K562 (cell line): Measurements from ENCODE around the gene SUMF1. TPM values are rescaled to one million over a fixed set of nuclear protein-coding genes. Genes with fewer than 3 reads are reported as not detected.

Source experiments
- ATAC-seq: fragments of 200-7000 bp; cut with Tn5 transposase; 3 replicates; pipeline ENCODE4 v1.9.1; 2020; ENCODE audit warnings: moderate library complexity
- BruUV-seq: library from RNA; stranded (reverse); fragments of 400-500 nt; replicated peaks from 2 replicates; lab custom pipeline; 2021; lab: Mats Ljungman, UMichigan
- CTCF ChIA-PET: fragments of 300-600 bp; formaldehyde crosslinking; extraction: SDS; loops from one replicate; lab custom pipeline; 2021; ENCODE audit warnings: low intra/inter-chr PET ratio; lab: Yijun Ruan, JAX
- POLR2A ChIA-PET: fragments of 300-600, 350-650 bp; sonication (Branson Sonifier 250); formaldehyde crosslinking; extraction: SDS; loops from one replicate; lab custom pipeline; 2021; ENCODE audit warnings: antibody characterized with exemption, inconsistent platforms; lab: Yijun Ruan, JAX
- DNase-seq, 4 experiments: peaks; one replicate each; pipeline versions ENCODE4 v3.0.0 to v3.0.0-alpha.2; 2011 to 2018; ENCODE audit warnings: low spot score in 3 of 4, mixed read lengths in 3 of 4; ENCODE audit errors: extremely low read depth in 1 of 4
- FAIRE-seq: peaks from 2 replicates; lab custom pipeline; 2011; peaks lifted over from hg19 to GRCh38; lab: Jason Lieb, UNC
- H2AFZ ChIP-seq: 2 replicates; pipeline ENCODE4 v1.6.0; 2011; ENCODE audit warnings: low read depth, low read length, control low read depth, inconsistent platforms
- H3K27ac ChIP-seq: fragments of 200-600 bp; 3 replicates; pipeline ENCODE4 v1.8.0; 2011; ENCODE audit warnings: low read depth, mild to moderate bottlenecking, control low read depth, inconsistent platforms, low read length, moderate library complexity, mixed read lengths; ENCODE audit errors: extremely low read depth
- H3K27me3 ChIP-seq, 2 experiments: fragments of 300-600 bp in 1 of 2; 2 replicates in 1 of 2; 3 replicates in 1 of 2; pipeline versions ENCODE4 v1.6.0 to v1.8.0; 2011; ENCODE audit warnings: inconsistent platforms in 2 of 2, low read length in 2 of 2, mild to moderate bottlenecking in 1 of 2, mixed read lengths in 1 of 2, moderate library complexity in 1 of 2; ENCODE audit not compliant: control insufficient read depth in 2 of 2, insufficient read depth in 2 of 2
- H3K36me3 ChIP-seq: fragments of 300-600 bp; 3 replicates; pipeline ENCODE4 v1.8.0; 2011; ENCODE audit warnings: mild to moderate bottlenecking, low read length, inconsistent platforms; ENCODE audit not compliant: control insufficient read depth, insufficient read depth
- H3K4me1 ChIP-seq, 2 experiments: fragments of 200-600 bp in 1 of 2; replicated peaks in 1 of 2; 2 replicates in 1 of 2; 3 replicates in 1 of 2; pipeline versions ENCODE4 v1.5.1 to v1.8.0; 2011; ENCODE audit warnings: inconsistent platforms in 2 of 2, low read length in 2 of 2, mild to moderate bottlenecking in 1 of 2, mixed read lengths in 1 of 2, moderate library complexity in 1 of 2; ENCODE audit not compliant: control insufficient read depth in 2 of 2, insufficient read depth in 2 of 2
- H3K4me2 ChIP-seq: 2 replicates; pipeline ENCODE4 v1.6.1; 2011; ENCODE audit warnings: low read length, control low read depth, inconsistent platforms, mixed read lengths; ENCODE audit not compliant: insufficient read depth
- H3K4me3 ChIP-seq: fragments of 200-600 bp; sonication (generic), shearing (Covaris generic); 2 replicates; pipeline ENCODE4 v1.5.1; 2016; ENCODE audit warnings: control low read depth, inconsistent platforms
- H3K79me2 ChIP-seq: fragments of 200-600 bp; 3 replicates; pipeline ENCODE4 v1.8.0; 2011; ENCODE audit warnings: low read length, inconsistent platforms; ENCODE audit not compliant: control insufficient read depth, insufficient read depth
- H3K9ac ChIP-seq, 2 experiments: 2 replicates each; pipeline versions ENCODE4 v1.6.0 to v1.6.1; 2011; ENCODE audit warnings: low read depth in 2 of 2, low read length in 2 of 2, control low read depth in 1 of 2, inconsistent platforms in 1 of 2, mild to moderate bottlenecking in 1 of 2, mixed read lengths in 1 of 2; ENCODE audit not compliant: insufficient read depth in 1 of 2
- H3K9me1 ChIP-seq: one replicate; pipeline ENCODE4 v1.6.0; 2011; ENCODE audit warnings: inconsistent platforms, mild to moderate bottlenecking, low read length, moderate library complexity; ENCODE audit not compliant: control insufficient read depth, insufficient read depth
- H3K9me3 ChIP-seq: replicated peaks from 2 replicates; pipeline ENCODE4 v1.5.1; 2011; ENCODE audit warnings: low read depth, low read length, inconsistent platforms; ENCODE audit not compliant: control insufficient read depth, insufficient read depth
- H4K20me1 ChIP-seq: replicated peaks from 2 replicates; pipeline ENCODE4 v1.6.1; 2011; ENCODE audit warnings: low read length, inconsistent platforms, mixed read lengths; ENCODE audit not compliant: control insufficient read depth, insufficient read depth
- CBFA2T2 ChIP-seq: fragments of 450-650 bp; conservative IDR thresholded peaks from 2 replicates; pipeline ENCODE4 v1.6.1; 2017; ENCODE audit warnings: mild to moderate bottlenecking
- GATA2 ChIP-seq: sonication (generic); formaldehyde crosslinking; IDR thresholded peaks from 2 replicates; pipeline ENCODE4 v1.4.0; 2020; ENCODE audit warnings: mild to moderate bottlenecking, missing genetic modification reagents
- HNRNPLL ChIP-seq: fragments of 200-400 bp; formaldehyde crosslinking; IDR thresholded peaks from 2 replicates; pipeline ENCODE4 v1.6.1; 2017; ENCODE audit warnings: low read length, low read depth, mild to moderate bottlenecking; ENCODE audit not compliant: poor library complexity, severe bottlenecking
- MYC ChIP-seq, 2 experiments: fragments of 250-450 bp in 1 of 2; sonication (Bioruptor Pico) in 1 of 2; IDR thresholded peaks; 2 replicates each; pipeline versions ENCODE4 v1.5.1 to v1.6.1; 2012 to 2021; ENCODE audit warnings: low read depth in 2 of 2, borderline replicate concordance in 1 of 2, improper control_type of control experiment in 1 of 2, low read length in 1 of 2, mild to moderate bottlenecking in 1 of 2, moderate library complexity in 1 of 2
- NFRKB ChIP-seq: fragments of 450-650 bp; IDR thresholded peaks from 2 replicates; pipeline ENCODE4 v1.6.1; 2016; ENCODE audit warnings: low read depth
- NRF1 ChIP-seq, 2 experiments: fragments of 450-650 bp; IDR thresholded peaks in 1 of 2; conservative IDR thresholded peaks in 1 of 2; 2 replicates each; pipeline ENCODE4 v1.6.1; 2014; ENCODE audit warnings: mild to moderate bottlenecking in 2 of 2
- SREBF2 ChIP-seq: sonication (generic); formaldehyde crosslinking; IDR thresholded peaks from 2 replicates; pipeline ENCODE4 v1.4.0; 2020; ENCODE audit warnings: mild to moderate bottlenecking, missing genetic modification reagents
- SRSF3 ChIP-seq: fragments of 200-400 bp; formaldehyde crosslinking; IDR thresholded peaks from 2 replicates; pipeline ENCODE4 v1.6.1; 2016; ENCODE audit warnings: mild to moderate bottlenecking, low read length, moderate library complexity; ENCODE audit not compliant: insufficient read depth
- THAP7 ChIP-seq: fragments of 250-450 bp; sonication (Bioruptor Pico); IDR thresholded peaks from 2 replicates; pipeline ENCODE4 v1.5.0; 2021
- ZBTB33 ChIP-seq: sonication (generic); formaldehyde crosslinking; IDR thresholded peaks from 2 replicates; pipeline ENCODE4 v1.8.1; 2023; ENCODE audit warnings: mild to moderate bottlenecking, missing genetic modification reagents
- ZNF174 ChIP-seq: fragments of 250-450 bp; sonication (Bioruptor Pico); IDR thresholded peaks from 2 replicates; pipeline ENCODE4 v1.4.0; 2020; ENCODE audit warnings: mild to moderate bottlenecking
- ZNF3 ChIP-seq: fragments of 250-450 bp; sonication (Bioruptor Pico); IDR thresholded peaks from 2 replicates; pipeline ENCODE4 v1.5.0; 2021; ENCODE audit warnings: mild to moderate bottlenecking, moderate library complexity
- ZNF79 ChIP-seq: fragments of 250-450 bp; sonication (Bioruptor Pico); IDR thresholded peaks from 2 replicates; pipeline ENCODE4 v1.4.0; 2020; ENCODE audit warnings: low read depth, mild to moderate bottlenecking, moderate library complexity
- ZNF830 ChIP-seq: fragments of 250-450 bp; sonication (Bioruptor Pico); IDR thresholded peaks from 2 replicates; pipeline ENCODE4 v1.5.0; 2021; ENCODE audit warnings: mild to moderate bottlenecking
- WGBS: fragments of 100-300 bp; shearing (Covaris generic); methylation state at CpG from one replicate; pipeline ENCODE4 v1.1.6; 2016; ENCODE audit warnings: low coverage, mixed read lengths; ENCODE audit not compliant: insufficient coverage; ENCODE audit errors: missing lambda C conversion rate; 5-methylcytosine and 5-hydroxymethylcytosine counted together
- in situ Hi-C: fragments of 300-500 bp; cut with MboI; formaldehyde crosslinking; loops from 4 replicates; pipeline ENCODE4 v1.15.0; 2018; ENCODE audit warnings: inconsistent platforms, mixed read lengths
- intact Hi-C: fragments of 100-400 bp; cut with micrococcal nuclease; formaldehyde crosslinking; loops from 2 replicates; pipeline ENCODE4 v1.14.2; 2022
- polyA plus RNA-seq, 8 experiments: library from polyadenylated mRNA; depleted of rRNA in 4 of 8; stranded (reverse) in 5 of 8; unstranded in 3 of 8; fragments of >200 nt; fragmentation: Nextera tagmentation in 2 of 8; fragmentation: Illumina TruSeq in 1 of 8; extraction: Ambion mirVana in 2 of 8; extraction: Trizol in 1 of 8; gene quantifications; 2 replicates each; pipeline versions ENCODE4 v1.2.1 to v1.2.3, GENCODE V29; 2011 to 2014; ENCODE audit warnings: inconsistent platforms in 1 of 8, missing spikeins in 1 of 8
- total RNA-seq, 7 experiments: library from RNA; depleted of rRNA in 6 of 7; stranded (reverse); fragments of >200 nt in 6 of 7; fragmentation: Illumina TruSeq in 2 of 7; extraction: Trizol in 2 of 7; gene quantifications; 2 replicates each; pipeline versions ENCODE4 v1.2.1 to v1.2.3, GENCODE V29; 2011 to 2021; ENCODE audit warnings: low replicate concordance in 1 of 7
- TF ChIP-seq, protein P1 (sequence below): sonication (generic); formaldehyde crosslinking; IDR thresholded peaks from 2 replicates; pipeline ENCODE4 v1.8.0; 2022; ENCODE audit warnings: mild to moderate bottlenecking, missing genetic modification reagents

Gene SUMF1
- total and polyA plus RNA-seq, 9 of the 15 experiments (the other 6 are each of a cell fraction or from before 2014, with no cell fraction given), result 1.3 to 7.4 (median 4.2) TPM

DNA sequence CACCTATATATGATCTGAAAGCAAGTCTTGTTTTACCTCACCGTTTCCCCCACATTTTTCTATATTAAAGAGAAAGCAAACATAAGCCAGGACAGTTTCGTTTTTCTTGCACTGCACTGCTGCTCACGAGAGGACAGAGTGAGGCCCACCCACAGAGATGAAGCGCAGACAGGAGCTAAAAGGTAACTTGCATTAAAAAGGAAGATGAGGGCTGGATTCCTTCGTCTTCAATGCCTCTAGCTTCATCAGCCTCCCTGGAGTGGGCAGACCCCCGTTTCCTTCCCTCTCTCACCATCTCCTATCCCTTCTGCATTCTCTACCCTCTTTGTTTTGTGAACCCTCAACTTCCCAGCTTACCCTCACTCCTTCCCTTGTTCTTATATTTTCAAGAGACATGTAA, 18.9 kb downstream of the SUMF1 start:
- H3K27me3 ChIP-seq, result no peaks in the 10 kb centered on the region
- H3K9ac ChIP-seq, result no peak overlapping the region
- BruUV-seq, result no TSS peak
- H3K4me1 ChIP-seq, result peaks cover 0 to 18% of the 10 kb centered on the region in 2 experiments; a peak in 2 of 5 replicates
- no peak overlapping the region for H3K4me3 ChIP-seq
- H3K36me3 ChIP-seq, result no peaks in the 10 kb centered on the region; the same call in 2 of the 3 replicates
- H4K20me1 ChIP-seq, result no peaks in the 10 kb centered on the region
- intact Hi-C loops, result no loop called here
- H3K4me2 ChIP-seq, result no peak overlapping the region; the same call in 1 of the 2 replicates
- H3K9me3 ChIP-seq, result no peaks in the 10 kb centered on the region
- POLR2A ChIA-PET, result interaction anchor here (0.7 to 3.4 kb wide), 5 partner anchors 10 to 113 kb away, joined by 3 to 15 read pairs (median 4); partner anchors contain the start of gene ITPR1
- no peaks in the 10 kb centered on the region for H3K79me2 ChIP-seq
- ATAC-seq, result peak; percentile 41
- 50% methylated on average over 6 of the region's 6 CpGs for WGBS
- no peak overlapping the region; the same call in 1 of the 2 replicates for H2AFZ ChIP-seq
- no peak overlapping the region for H3K27ac ChIP-seq
- CTCF ChIA-PET, result no interaction called here
- TF ChIP-seq ZBTB33 (CRISPR knock-in tag) (no peak), GATA2 (CRISPR knock-in tag) (no peak), SREBF2 (CRISPR knock-in tag) (no peak), SRSF3 (no peak), MYC (IDR thresholded peaks at IDR 0.05; ENCODE audit: low read depth, low read length) (no peak), MYC (CRISPR knock-in tag; IDR thresholded peaks at IDR 0.05; ENCODE audit: borderline replicate concordance, low read depth) (no peak), ZNF174 (CRISPR knock-in tag) (no peak), HNRNPLL (no peak), THAP7 (CRISPR knock-in tag) (no peak), ZNF830 (CRISPR knock-in tag) (no peak), NRF1 (conservative IDR thresholded peaks at IDR 0.05 in 1 of 2, IDR thresholded peaks at IDR 0.05 in 1 of 2) (no peak), CBFA2T2 (no peak), ZNF79 (CRISPR knock-in tag) (no peak), NFRKB (no peak), ZNF3 (no peak)
- TF ChIP-seq, protein P1, sequence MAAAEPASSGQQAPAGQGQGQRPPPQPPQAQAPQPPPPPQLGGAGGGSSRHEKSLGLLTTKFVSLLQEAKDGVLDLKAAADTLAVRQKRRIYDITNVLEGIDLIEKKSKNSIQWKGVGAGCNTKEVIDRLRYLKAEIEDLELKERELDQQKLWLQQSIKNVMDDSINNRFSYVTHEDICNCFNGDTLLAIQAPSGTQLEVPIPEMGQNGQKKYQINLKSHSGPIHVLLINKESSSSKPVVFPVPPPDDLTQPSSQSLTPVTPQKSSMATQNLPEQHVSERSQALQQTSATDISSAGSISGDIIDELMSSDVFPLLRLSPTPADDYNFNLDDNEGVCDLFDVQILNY (CRISPR knock-in tag), result no peak
- TF ChIP-seq, all 486 proteins: peak for 0
- H3K9me1 ChIP-seq, result no peaks in the 10 kb centered on the region
- DNase-seq (no peak), FAIRE-seq (no peak)
- in situ Hi-C loops, result no loop called here
